ENCODE measurements around the gene EXOC6B. TPM values are rescaled to one million over a fixed set of nuclear protein-coding genes. Genes with fewer than 3 reads are reported as not detected.

The EXOC6B gene
- total RNA-seq, 1 donor, result 24.6 TPM

- no peaks in the 10 kb centered on the region for H3K36me3 ChIP-seq (ENCODE audit: insufficient read depth, low read length)
Observed at GRCh38 chr2:72131371-72131891, 694.4 kb downstream of the EXOC6B start.

GRCh38 chr2:72130659-72131360, 695.0 kb downstream of the EXOC6B start:
- Histone ChIP-seq H3K27me3 (ENCODE audit: insufficient read depth, low read length) (peaks cover 23% of the 10 kb centered on the region), H3K4me1 (ENCODE audit: insufficient read depth, low read length) (no peaks in the 10 kb centered on the region), H3K79me2 (ENCODE audit: insufficient read depth, low read length) (no peaks in the 10 kb centered on the region), H4K20me1 (ENCODE audit: insufficient read depth, low read length) (no peaks in the 10 kb centered on the region), H3K4me2 (ENCODE audit: insufficient read depth, low read length) (no peak overlapping the region), H3K36me3 (ENCODE audit: insufficient read depth, low read length) (no peaks in the 10 kb centered on the region), H3K9me3 (ENCODE audit: low read depth, low read length) (no peaks in the 10 kb centered on the region), H3K27ac (ENCODE audit: low read depth, low read length) (no peak overlapping the region), H2AFZ (ENCODE audit: low read length) (no peak overlapping the region), H3K4me3 (ENCODE audit: insufficient read depth, low read length) (no peak overlapping the region)
- no peak for TF ChIP-seq CTCF (IDR thresholded peaks at IDR 0.05; ENCODE audit: extremely low read depth, low read depth, low read length)
- peak; percentile 79 for DNase-seq (ENCODE audit: insufficient read length, low spot score, missing footprints)

More at GRCh38 chr2:72131371-72131891, 694.4 kb downstream of the EXOC6B start:
- H3K4me3 ChIP-seq (ENCODE audit: insufficient read depth, low read length), result no peak overlapping the region
- no peak overlapping the region for H2AFZ ChIP-seq (ENCODE audit: low read length)
- TF ChIP-seq CTCF (IDR thresholded peaks at IDR 0.05; ENCODE audit: extremely low read depth, low read depth, low read length), result no peak
- H3K79me2 ChIP-seq (ENCODE audit: insufficient read depth, low read length), result no peaks in the 10 kb centered on the region
- no peak overlapping the region for H3K27ac ChIP-seq (ENCODE audit: low read depth, low read length)
- peak; percentile 83 for DNase-seq (ENCODE audit: insufficient read length, low spot score, missing footprints)
- no peak overlapping the region for H3K4me2 ChIP-seq (ENCODE audit: insufficient read depth, low read length)
- H3K27me3 ChIP-seq (ENCODE audit: insufficient read depth, low read length), result peaks cover 19% of the 10 kb centered on the region
- no peaks in the 10 kb centered on the region for H4K20me1 ChIP-seq (ENCODE audit: insufficient read depth, low read length)
- H3K9me3 ChIP-seq (ENCODE audit: low read depth, low read length), result no peaks in the 10 kb centered on the region
- no peaks in the 10 kb centered on the region for H3K4me1 ChIP-seq (ENCODE audit: insufficient read depth, low read length)

GRCh38 chr2:72129681-72130340, 696.0 kb downstream of the EXOC6B start:
- Histone ChIP-seq H3K4me1 (ENCODE audit: insufficient read depth, low read length) (no peaks in the 10 kb centered on the region), H4K20me1 (ENCODE audit: insufficient read depth, low read length) (no peaks in the 10 kb centered on the region), H3K27me3 (ENCODE audit: insufficient read depth, low read length) (peaks cover 26% of the 10 kb centered on the region), H3K36me3 (ENCODE audit: insufficient read depth, low read length) (no peaks in the 10 kb centered on the region), H3K4me2 (ENCODE audit: insufficient read depth, low read length) (no peak overlapping the region), H3K79me2 (ENCODE audit: insufficient read depth, low read length) (no peaks in the 10 kb centered on the region), H3K4me3 (ENCODE audit: insufficient read depth, low read length) (no peak overlapping the region), H2AFZ (ENCODE audit: low read length) (no peak overlapping the region), H3K9me3 (ENCODE audit: low read depth, low read length) (no peaks in the 10 kb centered on the region), H3K27ac (ENCODE audit: low read depth, low read length) (no peak overlapping the region)
- TF ChIP-seq CTCF (IDR thresholded peaks at IDR 0.05; ENCODE audit: extremely low read depth, low read depth, low read length), result no peak
- peak; percentile 72 for DNase-seq (ENCODE audit: insufficient read length, low spot score, missing footprints)

- Histone ChIP-seq H3K9me3 (ENCODE audit: low read depth, low read length) (no peaks in the 10 kb centered on the region), H4K20me1 (ENCODE audit: insufficient read depth, low read length) (no peaks in the 10 kb centered on the region), H3K4me3 (ENCODE audit: insufficient read depth, low read length) (no peak overlapping the region), H2AFZ (ENCODE audit: low read length) (no peak overlapping the region), H3K4me2 (ENCODE audit: insufficient read depth, low read length) (no peak overlapping the region), H3K27me3 (ENCODE audit: insufficient read depth, low read length) (peaks cover 32% of the 10 kb centered on the region), H3K79me2 (ENCODE audit: insufficient read depth, low read length) (no peaks in the 10 kb centered on the region), H3K36me3 (ENCODE audit: insufficient read depth, low read length) (no peaks in the 10 kb centered on the region), H3K4me1 (ENCODE audit: insufficient read depth, low read length) (no peaks in the 10 kb centered on the region), H3K27ac (ENCODE audit: low read depth, low read length) (no peak overlapping the region)
- TF ChIP-seq CTCF (IDR thresholded peaks at IDR 0.05; ENCODE audit: extremely low read depth, low read depth, low read length), result no peak
- no peak for DNase-seq (ENCODE audit: insufficient read length, low spot score, missing footprints)
Observed at GRCh38 chr2:72128843-72129227, 697.0 kb downstream of the EXOC6B start.

All from osteoblast (primary cell).